GM19372 (cell line): ENCODE data around the gene ARHGAP18.

ENCODE experiments used
- ATAC-seq: cut with Tn5 transposase; IDR thresholded peaks from one replicate; pipeline ENCODE4 v1.9.1; 2021; ENCODE audit warnings: mild to moderate bottlenecking, low read depth, moderate library complexity; ENCODE audit not compliant: unreplicated experiment

The ARHGAP18 gene

GRCh38 chr6:129672881-129673631 is 36.9 kb downstream of the ARHGAP18 start:
- peak; percentile 57 for ATAC-seq

GRCh38 chr6:129672341-129672682 is 37.7 kb downstream of the ARHGAP18 start:
- ATAC-seq = peak; percentile 14

- ATAC-seq = peak; percentile 86
These were observed 38.3 kb downstream of the ARHGAP18 start for GRCh38 chr6:129671442-129672340.

GRCh38 chr6:129670634-129671033 is 39.3 kb downstream of the ARHGAP18 start:
- ATAC-seq = no peak

GRCh38 chr6:129667621-129668020 is 42.4 kb downstream of the ARHGAP18 start:
- no peak for ATAC-seq

GRCh38 chr6:129667034-129667433 is 42.9 kb downstream of the ARHGAP18 start:
- no peak for ATAC-seq

- no peak for ATAC-seq
These were observed 44.4 kb downstream of the ARHGAP18 start for GRCh38 chr6:129665555-129665954.

- no peak for ATAC-seq
These were observed 46.4 kb downstream of the ARHGAP18 start for GRCh38 chr6:129663531-129663930.

GRCh38 chr6:129662980-129663431 is 47.0 kb downstream of the ARHGAP18 start:
- ATAC-seq = no peak

GRCh38 chr6:129662406-129662766 is 47.6 kb downstream of the ARHGAP18 start:
- ATAC-seq = peak; percentile 60

GRCh38 chr6:129661536-129662405 is 48.2 kb downstream of the ARHGAP18 start:
- ATAC-seq = peak; percentile 22

GRCh38 chr6:129660346-129660676 is 49.7 kb downstream of the ARHGAP18 start:
- ATAC-seq = no peak

- ATAC-seq = no peak
These were observed 50.2 kb downstream of the ARHGAP18 start for GRCh38 chr6:129659590-129660345.

GRCh38 chr6:129659167-129659566 is 50.8 kb downstream of the ARHGAP18 start:
- no peak for ATAC-seq

GRCh38 chr6:129657483-129657882 is 52.5 kb downstream of the ARHGAP18 start:
- no peak for ATAC-seq

- no peak for ATAC-seq
These were observed 54.6 kb downstream of the ARHGAP18 start for GRCh38 chr6:129655334-129655733.

- no peak for ATAC-seq
These were observed 56.2 kb downstream of the ARHGAP18 start for GRCh38 chr6:129653746-129654145.

- ATAC-seq = no peak
These were observed 56.7 kb downstream of the ARHGAP18 start for GRCh38 chr6:129653229-129653628.

- ATAC-seq = no peak
These were observed 58.7 kb downstream of the ARHGAP18 start for GRCh38 chr6:129651291-129651691.

GRCh38 chr6:129648819-129649491 is 61.0 kb downstream of the ARHGAP18 start:
- no peak for ATAC-seq
